Lung microvascular endothelial cell (primary cell): ENCODE data around the gene KRABD2.
"Not testable (repeated sequence)": the region's sequence is repeated elsewhere in the genome, so short reads cannot be mapped to it uniquely, and the experiment has no call there.

Source experiments
- DNase-seq, 2 donors: peaks; one replicate each; pipeline versions ENCODE4 v3.0.0 to v3.0.0-alpha.2; 2010; ENCODE audit warnings: low read depth in 2 of 2

Gene KRABD2

GRCh38 chr17:8392674-8393469 lies 16.4 kb upstream of the KRABD2 start:
- no peak for DNase-seq

- no peak for DNase-seq
These were observed 15.8 kb upstream of the KRABD2 start for GRCh38 chr17:8392274-8392673.

- no peak for DNase-seq
These were observed 15.2 kb upstream of the KRABD2 start for GRCh38 chr17:8391711-8392110.

- DNase-seq: no peak
These were observed 11.6 kb upstream of the KRABD2 start for GRCh38 chr17:8387914-8388651.

GRCh38 chr17:8386841-8387240 lies 10.3 kb upstream of the KRABD2 start:
- DNase-seq: no peak

GRCh38 chr17:8384801-8385378 lies 8.4 kb upstream of the KRABD2 start:
- peak in 1 of 2 donors; percentile 65 for DNase-seq

- peak; percentile 98 to 99 for DNase-seq
These were observed 6.8 kb upstream of the KRABD2 start, which contains the start of gene RPL26 for GRCh38 chr17:8383143-8383822. TSS of gene RPL26 (minus strand) at chr17:8383193. CDS start at chr17:8382310, 883 bp downstream.

- no peak for DNase-seq
These were observed 6.3 kb upstream of the KRABD2 start for GRCh38 chr17:8382880-8383142.

- peak; percentile 33 to 47 for DNase-seq
These were observed 5.8 kb upstream of the KRABD2 start for GRCh38 chr17:8382052-8382879.

- no peak for DNase-seq
These were observed 3.5 kb upstream of the KRABD2 start for GRCh38 chr17:8380049-8380448.

GRCh38 chr17:8378117-8378516 lies 1.6 kb upstream of the KRABD2 start:
- DNase-seq: not testable (repeated sequence)

GRCh38 chr17:8377422-8377821 lies 918 bp upstream of the KRABD2 start:
- no peak for DNase-seq

GRCh38 chr17:8375738-8376259 lies 705 bp downstream of the KRABD2 start:
- DNase-seq: peak in 1 of 2 donors; percentile 54

- not testable (repeated sequence) for DNase-seq
These were observed 2.6 kb downstream of the KRABD2 start for GRCh38 chr17:8373856-8374255.

- no peak for DNase-seq
These were observed 4.1 kb downstream of the KRABD2 start for GRCh38 chr17:8372422-8372821.

GRCh38 chr17:8371786-8372185 lies 4.7 kb downstream of the KRABD2 start:
- peak in 1 of 2 donors; percentile 63 for DNase-seq

- DNase-seq: no peak
These were observed 6.6 kb downstream of the KRABD2 start for GRCh38 chr17:8369944-8370343.

GRCh38 chr17:8368193-8368592 lies 8.3 kb downstream of the KRABD2 start:
- no peak for DNase-seq

- peak; percentile 29 to 90 for DNase-seq
These were observed 10.3 kb downstream of the KRABD2 start for GRCh38 chr17:8366231-8366630.

- peak; percentile 34 to 76 for DNase-seq
These were observed 11.4 kb downstream of the KRABD2 start for GRCh38 chr17:8365143-8365542.
